Adrenal gland (tissue), 12 donors: ENCODE measurements around the gene MALRD1. TPM values are rescaled to one million over a fixed set of nuclear protein-coding genes. Genes with fewer than 3 reads are reported as not detected.

Experiments used
- DNase-seq, 7 donors: peaks; one replicate each; pipeline ENCODE4 v3.0.0-alpha.2; 2019 to 2020
- H3K27ac ChIP-seq, 5 donors: fragments of 200-600 bp; sonication (generic) in 4 of 5; 1 replicate in 3 of 5; 2 replicates in 2 of 5; pipeline versions ENCODE4 v1.5.1 to v1.8.0; 2016 to 2020; ENCODE audit warnings: mild to moderate bottlenecking in 1 of 5
- H3K27me3 ChIP-seq: fragments of 200-600 bp; 2 replicates; pipeline ENCODE4 v1.8.0; 2021
- H3K36me3 ChIP-seq, 2 donors: fragments of 200-600 bp; replicated peaks in 1 of 2; 1 replicate in 1 of 2; 2 replicates in 1 of 2; pipeline versions ENCODE4 v1.5.1 to v1.8.0; 2018 to 2022
- H3K4me1 ChIP-seq, 2 donors: fragments of 200-600 bp; replicated peaks in 1 of 2; 1 replicate in 1 of 2; 2 replicates in 1 of 2; pipeline versions ENCODE4 v1.5.1 to v1.8.0; 2018 to 2021
- H3K4me3 ChIP-seq, 4 donors: fragments of 200-600 bp; sonication (generic) in 3 of 4; one replicate each; pipeline ENCODE4 v1.5.1; 2016 to 2018
- H3K9me3 ChIP-seq, 3 donors: fragments of 200-600 bp; sonication (generic) in 1 of 3; replicated peaks in 1 of 3; 1 replicate in 2 of 3; 2 replicates in 1 of 3; pipeline versions ENCODE4 v1.5.1 to v1.8.0; 2016 to 2021
- CTCF ChIP-seq, 6 experiments: fragments of 450-650 bp in 4 of 6; fragments of 200-600 bp in 2 of 6; sonication (generic) in 1 of 6; IDR thresholded peaks; 1 replicate in 5 of 6; 2 replicates in 1 of 6; pipeline versions ENCODE4 v1.5.1 to v1.8.0; 2016 to 2021; ENCODE audit warnings: antibody characterized with exemption in 6 of 6, mild to moderate bottlenecking in 2 of 6, moderate library complexity in 1 of 6
- POLR2A ChIP-seq, 2 donors: fragments of 450-650 bp; IDR thresholded peaks; one replicate each; pipeline ENCODE4 v1.6.1; 2017; ENCODE audit warnings: antibody characterized with exemption in 2 of 2, mild to moderate bottlenecking in 2 of 2, moderate library complexity in 1 of 2
- WGBS, 4 donors: extraction: QIAGEN DNeasy Blood & Tissue Kit in 2 of 4; methylation state at CpG; one replicate each; pipeline versions ENCODE4 v1.1.5 to v1.1.7; 2013 to 2017; 5-methylcytosine and 5-hydroxymethylcytosine counted together
- intact Hi-C, 2 donors: fragments of 100-400 bp; cut with DNase I; formaldehyde crosslinking; loops; one replicate each; pipeline versions ENCODE4 v1.14.1 to v1.15.0; 2022 to 2023
- polyA plus RNA-seq, 3 donors: library from polyadenylated mRNA; stranded (reverse); fragments of 200-250 nt in 2 of 3; fragments of 350-450 nt in 1 of 3; fragmentation: Illumina TruSeq in 1 of 3; extraction: RNeasy Lipid Tissue Mini Kit (QIAGEN cat#74804) in 1 of 3; gene quantifications; one replicate each; pipeline ENCODE4 v1.2.3, GENCODE V29; 2013 to 2014
- total RNA-seq, 9 donors: library from RNA; depleted of rRNA in 4 of 9; stranded (reverse); fragments of >200 nt in 4 of 9; fragments of 120-200 nt in 1 of 9; fragmentation: NEBNext Ultra II Directional in 1 of 9; extraction: Animal tissue kit (Norgen Biotek cat#: 25700) in 1 of 9; gene quantifications; one replicate each; pipeline versions ENCODE4 v1.1.0 to v1.2.4, GENCODE V29; 2013 to 2023
- donor health status: healthy with polysubstance abuse.
- donor health status: Bipolar disorder and iron deficiency.
- donor health status: DM: yes; HTN: yes; CAD: no.
- donor health status: DM: no; HTN: no; CAD: no.
- donor health status: DM: no; HTN: no; CAD: no.
- donor health status: DM: yes; HTN: yes; CAD: no.

MALRD1 gene
- total and polyA plus RNA-seq, 12 donors: 0.48 to 6.2 (median 1.9) TPM

- Histone ChIP-seq H3K36me3 (no peaks in the 10 kb centered on the region), H3K4me3 (no peak overlapping the region), H3K4me1 (no peaks in the 10 kb centered on the region), H3K9me3 (no peaks in the 10 kb centered on the region), H3K27me3 (no peaks in the 10 kb centered on the region), H3K27ac (no peak overlapping the region)
- no peak for DNase-seq
- WGBS, 4 donors: 89 to 100% (median 93%) methylated on average over 1 of the region's 1 CpG
- intact Hi-C loops: no loop called here
- TF ChIP-seq CTCF (IDR thresholded peaks at IDR 0.05) (no peak), POLR2A (IDR thresholded peaks at IDR 0.05) (no peak)
Observed at GRCh38 chr10:19317952-19318351, 269.4 kb downstream of the MALRD1 start.

GRCh38 chr10:19325581-19325980 is 277.0 kb downstream of the MALRD1 start:
- H3K9me3 ChIP-seq: no peaks in the 10 kb centered on the region
- H3K4me3 ChIP-seq: no peak overlapping the region
- intact Hi-C loops: no loop called here
- H3K27ac ChIP-seq: no peak overlapping the region
- WGBS, 4 donors: 61 to 69% (median 67%) methylated on average over 4 of the region's 4 CpGs
- DNase-seq: no peak
- no peaks in the 10 kb centered on the region for H3K27me3 ChIP-seq
- no peak for TF ChIP-seq CTCF (IDR thresholded peaks at IDR 0.05)
- TF ChIP-seq POLR2A (IDR thresholded peaks at IDR 0.05): no peak
- no peaks in the 10 kb centered on the region for H3K4me1 ChIP-seq
- H3K36me3 ChIP-seq: no peaks in the 10 kb centered on the region

- intact Hi-C loops: no loop called here
- 86 to 93% (median 89%) methylated on average over 2 of the region's 2 CpGs for WGBS, 4 donors
- TF ChIP-seq CTCF (IDR thresholded peaks at IDR 0.05) (no peak), POLR2A (IDR thresholded peaks at IDR 0.05) (no peak)
Observed at GRCh38 chr10:19328582-19328981, 280.0 kb downstream of the MALRD1 start.

GRCh38 chr10:19329475-19329874 is 280.9 kb downstream of the MALRD1 start:
- H3K4me1 ChIP-seq: no peaks in the 10 kb centered on the region
- no peaks in the 10 kb centered on the region for H3K27me3 ChIP-seq
- no peak overlapping the region for H3K27ac ChIP-seq
- no peaks in the 10 kb centered on the region for H3K9me3 ChIP-seq
- H3K4me3 ChIP-seq: no peak overlapping the region
- DNase-seq: no peak
- WGBS, 4 donors: 57 to 88% (median 79%) methylated on average over 1 of the region's 1 CpG
- intact Hi-C loops: no loop called here
- no peaks in the 10 kb centered on the region for H3K36me3 ChIP-seq
- TF ChIP-seq POLR2A (IDR thresholded peaks at IDR 0.05) (no peak), CTCF (IDR thresholded peaks at IDR 0.05) (no peak)

More at GRCh38 chr10:19328582-19328981, 280.0 kb downstream of the MALRD1 start:
- Histone ChIP-seq H3K36me3 (no peaks in the 10 kb centered on the region), H3K27me3 (no peaks in the 10 kb centered on the region), H3K4me3 (no peak overlapping the region), H3K4me1 (no peaks in the 10 kb centered on the region), H3K27ac (no peak overlapping the region), H3K9me3 (no peaks in the 10 kb centered on the region)
- no peak for DNase-seq
